GM19395 (cell line): ENCODE measurements around the gene SPA17.
A peak's percentile ranks its signal among the peaks of the same experiment; 100 is the strongest.

ENCODE experiments used
- ATAC-seq: cut with Tn5 transposase; IDR thresholded peaks from one replicate; pipeline ENCODE4 v1.9.1; 2021; ENCODE audit warnings: mild to moderate bottlenecking, moderate library complexity; ENCODE audit not compliant: unreplicated experiment

Gene SPA17

GRCh38 chr11:124722176-124722575, 48.5 kb downstream of the SPA17 start:
- ATAC-seq = no peak

- ATAC-seq = peak; percentile 97
Measured at GRCh38 chr11:124724979-124725718, 51.4 kb downstream of the SPA17 start.

DNA sequence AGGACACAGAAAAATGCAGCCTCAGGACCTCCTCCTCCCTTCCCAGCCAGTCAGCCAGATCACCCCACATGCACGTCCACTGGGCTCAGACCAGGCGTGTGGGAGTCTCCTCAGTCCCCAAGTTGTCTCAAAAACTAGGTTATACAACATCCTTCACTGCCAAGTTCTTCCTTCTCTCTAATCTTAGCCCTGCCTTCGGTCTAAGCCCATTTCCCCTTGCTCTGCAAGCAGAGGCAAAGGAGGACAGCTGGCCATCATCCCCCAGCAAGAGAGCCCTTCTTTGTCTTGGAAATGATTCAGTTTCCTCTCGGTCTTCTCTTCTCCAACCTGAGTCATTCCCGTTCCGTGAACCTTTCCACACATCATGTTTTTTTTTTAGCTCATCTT, 52.0 kb downstream of the SPA17 start:
- peak; percentile 13 for ATAC-seq

DNA sequence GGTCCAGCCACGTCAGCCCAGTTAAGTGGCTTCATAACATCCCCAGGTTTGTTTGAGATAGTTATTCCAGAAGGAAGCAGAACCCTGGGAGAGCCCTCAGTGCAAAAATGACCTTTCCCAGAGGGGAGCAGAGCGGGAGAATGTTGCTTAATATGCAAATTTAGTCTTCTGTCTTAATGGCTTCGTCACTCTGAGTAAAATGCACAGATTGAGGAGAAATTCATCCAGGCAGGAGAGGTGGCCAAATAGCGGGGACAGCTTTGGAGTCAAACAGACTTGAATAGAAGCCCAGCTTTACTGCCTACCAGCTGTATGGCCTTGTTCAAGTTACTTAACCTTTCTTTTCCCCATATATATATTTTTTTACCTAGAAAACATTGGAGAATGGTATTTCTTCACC, 53.8 kb downstream of the SPA17 start:
- no peak for ATAC-seq

GRCh38 chr11:124728134-124728533, 54.4 kb downstream of the SPA17 start:
- no peak for ATAC-seq

DNA sequence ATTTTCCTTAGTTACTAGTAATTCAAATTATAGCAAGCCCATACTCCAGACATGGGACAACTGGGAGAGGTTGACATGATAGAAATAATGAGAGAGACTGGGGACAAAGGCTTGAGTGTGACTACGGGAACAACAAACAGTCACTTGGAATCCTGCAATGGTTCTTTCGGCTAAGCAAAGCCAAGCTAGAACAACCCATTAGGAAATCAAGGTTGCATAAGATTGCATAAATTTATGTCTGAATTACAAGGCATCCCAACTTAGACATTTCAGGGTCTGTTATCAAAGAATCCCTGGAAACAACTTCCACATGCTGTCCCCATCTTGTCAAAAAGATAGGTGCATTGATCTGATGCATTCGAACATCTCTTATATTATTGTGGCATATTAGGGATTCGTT, 55.9 kb downstream of the SPA17 start:
- ATAC-seq = no peak

GRCh38 chr11:124732230-124732629, 58.5 kb downstream of the SPA17 start:
- ATAC-seq = no peak

DNA sequence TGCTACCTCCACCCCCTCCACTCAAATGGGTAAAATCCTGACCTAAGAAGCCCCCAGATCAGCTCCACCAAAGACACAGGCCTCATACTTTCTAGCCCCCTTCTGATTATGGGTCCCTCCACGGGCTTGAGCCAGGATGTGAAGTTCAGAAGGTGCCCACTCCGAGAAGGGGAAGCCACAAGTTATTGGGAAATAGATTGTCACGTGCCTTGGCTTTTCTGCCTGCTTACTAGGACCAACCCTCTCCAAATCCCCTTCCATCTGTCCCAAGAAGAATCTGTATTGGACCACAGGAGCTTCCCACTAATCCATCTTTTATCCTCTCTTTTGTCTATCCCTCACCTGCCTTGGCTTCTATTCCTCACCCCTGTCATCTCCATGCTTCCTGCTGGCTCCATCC, 63.0 kb downstream of the SPA17 start:
- ATAC-seq = no peak

- ATAC-seq = no peak
Measured at GRCh38 chr11:124737638-124738305, 64.1 kb downstream of the SPA17 start.

GRCh38 chr11:124738713-124739478, 65.2 kb downstream of the SPA17 start:
- ATAC-seq = no peak

- ATAC-seq = peak; percentile 98
Measured at GRCh38 chr11:124739479-124740276, 66.0 kb downstream of the SPA17 start, which contains the start of gene NRGN. Gene NRGN (plus strand): TSS chr11:124739942. CDS start chr11:124740085, 143 bp downstream.

- ATAC-seq = peak; percentile 53
Measured at GRCh38 chr11:124740277-124740882, 66.7 kb downstream of the SPA17 start.

DNA sequence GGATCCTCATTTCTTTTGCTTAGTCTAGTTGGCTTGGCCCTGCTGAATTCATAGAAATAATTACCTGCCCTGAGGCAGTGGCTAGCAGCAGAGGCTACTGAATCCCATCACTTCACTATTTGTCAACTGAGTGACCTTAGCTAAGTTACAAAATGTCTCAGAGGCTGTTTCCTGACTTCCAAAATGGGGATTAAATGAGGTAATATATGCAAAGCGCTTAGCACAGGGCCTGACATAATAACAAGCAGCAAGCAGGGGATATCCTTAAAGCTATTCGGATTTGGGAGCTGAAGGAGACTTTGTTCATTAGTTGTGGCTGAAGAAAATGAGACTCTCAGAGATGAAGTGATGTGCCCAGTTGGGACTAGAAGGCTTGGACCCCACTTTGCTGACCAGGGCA, 68.9 kb downstream of the SPA17 start:
- no peak for ATAC-seq

GRCh38 chr11:124743050-124743449, 69.3 kb downstream of the SPA17 start:
- ATAC-seq = no peak

GRCh38 chr11:124745270-124745834, 71.6 kb downstream of the SPA17 start:
- no peak for ATAC-seq

DNA sequence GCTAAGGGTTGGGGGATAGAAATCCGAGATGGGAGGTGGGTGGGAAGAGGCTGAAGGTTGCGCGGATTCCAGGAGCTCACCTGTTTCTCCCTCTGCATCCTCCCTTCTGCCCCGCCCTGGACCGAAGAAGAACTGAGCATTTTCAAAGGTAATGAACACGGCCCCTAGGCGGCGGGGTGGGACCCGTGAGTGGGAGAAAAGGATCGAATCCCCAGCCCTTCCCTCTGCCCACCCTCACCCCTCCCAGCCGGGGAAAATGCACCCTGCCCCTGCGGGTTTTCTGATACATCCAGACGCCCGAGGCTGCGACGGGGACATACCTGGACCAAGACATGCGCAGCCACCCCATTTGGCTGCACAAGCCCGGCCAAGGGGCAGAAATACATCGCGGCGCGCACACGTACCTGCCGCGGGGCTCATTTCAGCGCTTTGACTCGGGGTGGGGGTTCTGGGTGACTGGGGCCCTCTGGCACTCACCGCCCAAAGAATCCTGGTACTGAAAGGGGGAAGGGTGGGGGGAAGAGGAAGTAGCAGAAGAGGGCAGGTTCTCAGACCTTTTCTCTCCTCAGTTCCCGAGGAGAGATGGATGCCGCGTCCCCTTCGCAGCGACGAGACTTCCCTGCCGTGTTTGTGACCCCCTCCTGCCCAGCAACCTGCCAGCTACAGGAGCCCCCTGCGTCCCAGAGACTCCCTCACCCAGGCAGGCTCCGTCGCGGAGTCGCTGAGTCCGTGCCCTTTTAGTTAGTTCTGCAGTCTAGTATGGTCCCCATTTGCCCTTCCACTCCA, 72.3 kb downstream of the SPA17 start:
- ATAC-seq = peak; percentile 27

DNA sequence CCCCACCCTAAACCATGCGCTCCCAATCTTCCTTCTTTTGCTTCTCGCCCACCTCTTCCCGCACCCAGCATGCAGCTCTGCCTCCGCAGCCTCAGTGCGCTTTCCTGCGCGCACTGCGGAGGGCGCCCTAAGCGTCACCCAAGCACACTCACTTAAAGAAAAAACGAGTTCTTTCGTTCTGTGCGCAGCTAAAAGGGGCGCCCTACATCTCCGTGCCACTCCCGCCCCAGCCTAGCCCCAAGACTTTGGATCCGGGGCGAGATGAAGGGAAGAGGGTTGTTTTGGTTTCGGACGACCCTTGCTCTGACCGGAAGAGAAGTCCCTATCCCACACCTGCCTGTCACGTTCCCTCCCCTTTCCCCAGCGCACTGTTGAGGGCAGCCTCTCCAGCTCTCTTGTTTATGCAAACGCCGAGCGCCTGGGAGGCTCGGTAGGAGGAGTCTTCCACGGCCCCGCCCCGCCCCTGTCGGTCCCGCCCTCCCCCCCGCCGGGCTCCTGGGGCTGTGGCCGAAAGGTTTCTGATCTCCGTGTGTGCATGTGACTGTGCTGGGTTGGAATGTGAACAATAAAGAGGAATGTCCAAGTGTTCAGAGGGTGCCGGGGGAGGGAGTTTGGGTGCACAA, 73.0 kb downstream of the SPA17 start:
- ATAC-seq = peak; percentile 92
